K562 (cell line): Measurements from ENCODE around the gene MICAL2. TPM values are rescaled to one million over a fixed set of nuclear protein-coding genes. Genes with fewer than 3 reads are reported as not detected.

Source experiments
- ARID1B ChIP-seq: fragments of 450-650 bp; IDR thresholded peaks from 2 replicates; pipeline ENCODE4 v1.6.1; 2016; ENCODE audit warnings: antibody characterized with exemption, mild to moderate bottlenecking, inconsistent platforms
- ATF1 ChIP-seq, 2 experiments: fragments of 450-650 bp in 1 of 2; IDR thresholded peaks; 2 replicates each; pipeline ENCODE4 v1.6.1; 2016; ENCODE audit warnings: missing compliant biosample characterization in 1 of 2, missing genetic modification characterization in 1 of 2
- CAMTA2 ChIP-seq: fragments of 250-450 bp; sonication (Bioruptor Pico); conservative IDR thresholded peaks from 2 replicates; pipeline ENCODE4 v1.5.1; 2022
- CBFA2T2 ChIP-seq: fragments of 450-650 bp; conservative IDR thresholded peaks from 2 replicates; pipeline ENCODE4 v1.6.1; 2017; ENCODE audit warnings: mild to moderate bottlenecking
- CC2D1A ChIP-seq: fragments of 450-650 bp; IDR thresholded peaks from 2 replicates; pipeline ENCODE4 v1.6.1; 2017; ENCODE audit warnings: mild to moderate bottlenecking
- FOXK2 ChIP-seq, 2 experiments: fragments of 450-650 bp; IDR thresholded peaks in 1 of 2; conservative IDR thresholded peaks in 1 of 2; 2 replicates each; pipeline ENCODE4 v1.6.1; 2016; ENCODE audit warnings: low read depth in 2 of 2, mild to moderate bottlenecking in 1 of 2
- GABPA ChIP-seq: fragments of 200-800 bp; sonication (Bioruptor generic); conservative IDR thresholded peaks from 2 replicates; pipeline ENCODE4 v1.6.1; 2016; ENCODE audit warnings: low read depth, missing genetic modification characterization, missing compliant biosample characterization
- HDAC6 ChIP-seq: IDR thresholded peaks from 2 replicates; pipeline ENCODE4 v1.6.1; 2012; ENCODE audit warnings: low read depth, mild to moderate bottlenecking, control low read depth, inconsistent platforms, low read length, moderate library complexity
- HSF4 ChIP-seq: fragments of 250-450 bp; sonication (Bioruptor Pico); IDR thresholded peaks from 2 replicates; pipeline ENCODE4 v2.1.2; 2022; ENCODE audit warnings: mild to moderate bottlenecking, moderate library complexity, borderline replicate concordance
- ILF3 ChIP-seq: fragments of 450-650 bp; IDR thresholded peaks from 2 replicates; pipeline ENCODE4 v1.6.1; 2018; ENCODE audit warnings: antibody characterized with exemption, mild to moderate bottlenecking, moderate library complexity, borderline replicate concordance
- LEF1 ChIP-seq: fragments of 450-650 bp; IDR thresholded peaks from 2 replicates; pipeline ENCODE4 v1.6.1; 2016; ENCODE audit warnings: mild to moderate bottlenecking
- MED1 ChIP-seq: sonication (generic); formaldehyde crosslinking; IDR thresholded peaks from 2 replicates; pipeline ENCODE4 v1.8.1; 2023; ENCODE audit warnings: missing genetic modification reagents, borderline replicate concordance
- MIER1 ChIP-seq: fragments of 450-650 bp; IDR thresholded peaks from 2 replicates; pipeline ENCODE4 v1.6.1; 2016; ENCODE audit warnings: antibody characterized with exemption, mild to moderate bottlenecking, low read depth
- NR1H2 ChIP-seq: sonication (generic); formaldehyde crosslinking; IDR thresholded peaks from 2 replicates; pipeline ENCODE4 v1.4.0; 2020; ENCODE audit warnings: mild to moderate bottlenecking, missing genetic modification reagents
- SAFB2 ChIP-seq: fragments of 200-400 bp; formaldehyde crosslinking; IDR thresholded peaks from 2 replicates; pipeline ENCODE4 v1.6.1; 2018; ENCODE audit warnings: borderline replicate concordance, low read length, low read depth, moderate library complexity; ENCODE audit not compliant: severe bottlenecking
- SMARCC2 ChIP-seq: fragments of 450-650 bp; IDR thresholded peaks from 2 replicates; pipeline ENCODE4 v1.6.1; 2017; ENCODE audit warnings: antibody characterized with exemption, moderate library complexity, mild to moderate bottlenecking, low read depth
- SNAPC5 ChIP-seq: fragments of 250-450 bp; sonication (Bioruptor Pico); IDR thresholded peaks from 2 replicates; pipeline ENCODE4 v1.8.0; 2021; ENCODE audit warnings: moderate library complexity, mild to moderate bottlenecking, inconsistent platforms
- TCF3 ChIP-seq: sonication (generic); formaldehyde crosslinking; IDR thresholded peaks from 2 replicates; pipeline ENCODE4 v1.4.0; 2020; ENCODE audit warnings: mild to moderate bottlenecking, missing genetic modification reagents
- WHSC1 ChIP-seq: IDR thresholded peaks from one replicate; pipeline ENCODE4 v1.6.1; 2012; ENCODE audit warnings: low read length, control low read depth, inconsistent platforms
- ZNF23 ChIP-seq: fragments of 250-450 bp; sonication (Bioruptor Pico); IDR thresholded peaks from 2 replicates; pipeline ENCODE4 v1.4.0; 2020; ENCODE audit warnings: mild to moderate bottlenecking
- ZNF232 ChIP-seq: sonication (generic); formaldehyde crosslinking; IDR thresholded peaks from 2 replicates; pipeline ENCODE4 v1.8.0; 2022; ENCODE audit warnings: mild to moderate bottlenecking, missing genetic modification reagents
- ZNF316 ChIP-seq: fragments of 450-650 bp; IDR thresholded peaks from 2 replicates; pipeline ENCODE4 v1.6.1; 2016
- ZNF785 ChIP-seq: fragments of 250-450 bp; sonication (Bioruptor Pico); IDR thresholded peaks from 2 replicates; pipeline ENCODE4 v1.4.0; 2020; ENCODE audit warnings: mild to moderate bottlenecking
- polyA plus RNA-seq, 8 experiments: library from polyadenylated mRNA; depleted of rRNA in 4 of 8; stranded (reverse) in 5 of 8; unstranded in 3 of 8; fragments of >200 nt; fragmentation: Nextera tagmentation in 2 of 8; fragmentation: Illumina TruSeq in 1 of 8; extraction: Ambion mirVana in 2 of 8; extraction: Trizol in 1 of 8; gene quantifications; 2 replicates each; pipeline versions ENCODE4 v1.2.1 to v1.2.3, GENCODE V29; 2011 to 2014; ENCODE audit warnings: inconsistent platforms in 1 of 8, missing spikeins in 1 of 8
- total RNA-seq, 7 experiments: library from RNA; depleted of rRNA in 6 of 7; stranded (reverse); fragments of >200 nt in 6 of 7; fragmentation: Illumina TruSeq in 2 of 7; extraction: Trizol in 2 of 7; gene quantifications; 2 replicates each; pipeline versions ENCODE4 v1.2.1 to v1.2.3, GENCODE V29; 2011 to 2021; ENCODE audit warnings: low replicate concordance in 1 of 7
- TF ChIP-seq, protein P1 (sequence below): sonication (generic); formaldehyde crosslinking; IDR thresholded peaks from 2 replicates; pipeline ENCODE4 v1.8.0; 2022; ENCODE audit warnings: missing genetic modification reagents, mild to moderate bottlenecking, borderline replicate concordance
- TF ChIP-seq, protein P2 (sequence below): fragments of 450-650 bp; IDR thresholded peaks from 2 replicates; pipeline ENCODE4 v1.7.0; 2016; ENCODE audit warnings: borderline replicate concordance
- TF ChIP-seq, protein P3 (sequence below): fragments of 450-650 bp; IDR thresholded peaks from 2 replicates; pipeline ENCODE4 v1.6.1; 2017; ENCODE audit warnings: mild to moderate bottlenecking, moderate library complexity

MICAL2 gene
- total and polyA plus RNA-seq, 9 of the 15 experiments (the other 6 are each of a cell fraction or from before 2014, with no cell fraction given) = 4.7 to 64.2 (median 33.6) TPM

GRCh38 chr11:12274558-12275197 is 164.3 kb downstream of the MICAL2 start (continued):
- TF ChIP-seq, protein P1, sequence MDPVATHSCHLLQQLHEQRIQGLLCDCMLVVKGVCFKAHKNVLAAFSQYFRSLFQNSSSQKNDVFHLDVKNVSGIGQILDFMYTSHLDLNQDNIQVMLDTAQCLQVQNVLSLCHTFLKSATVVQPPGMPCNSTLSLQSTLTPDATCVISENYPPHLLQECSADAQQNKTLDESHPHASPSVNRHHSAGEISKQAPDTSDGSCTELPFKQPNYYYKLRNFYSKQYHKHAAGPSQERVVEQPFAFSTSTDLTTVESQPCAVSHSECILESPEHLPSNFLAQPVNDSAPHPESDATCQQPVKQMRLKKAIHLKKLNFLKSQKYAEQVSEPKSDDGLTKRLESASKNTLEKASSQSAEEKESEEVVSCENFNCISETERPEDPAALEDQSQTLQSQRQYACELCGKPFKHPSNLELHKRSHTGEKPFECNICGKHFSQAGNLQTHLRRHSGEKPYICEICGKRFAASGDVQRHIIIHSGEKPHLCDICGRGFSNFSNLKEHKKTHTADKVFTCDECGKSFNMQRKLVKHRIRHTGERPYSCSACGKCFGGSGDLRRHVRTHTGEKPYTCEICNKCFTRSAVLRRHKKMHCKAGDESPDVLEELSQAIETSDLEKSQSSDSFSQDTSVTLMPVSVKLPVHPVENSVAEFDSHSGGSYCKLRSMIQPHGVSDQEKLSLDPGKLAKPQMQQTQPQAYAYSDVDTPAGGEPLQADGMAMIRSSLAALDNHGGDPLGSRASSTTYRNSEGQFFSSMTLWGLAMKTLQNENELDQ = no peak
- no peak for TF ChIP-seq SAFB2
- no peak for TF ChIP-seq CC2D1A
- no peak for TF ChIP-seq MED1
- no peak for TF ChIP-seq GABPA
- TF ChIP-seq WHSC1 = no peak
- TF ChIP-seq SMARCC2 = peak; percentile 62; the same call in 1 of the 2 replicates
- peak; percentile 90 for TF ChIP-seq ARID1B
- no peak for TF ChIP-seq CAMTA2 (CRISPR knock-in tag)
- no peak for TF ChIP-seq ZNF23
- no peak for TF ChIP-seq ILF3
- TF ChIP-seq HDAC6 = no peak
- TF ChIP-seq, protein P2, sequence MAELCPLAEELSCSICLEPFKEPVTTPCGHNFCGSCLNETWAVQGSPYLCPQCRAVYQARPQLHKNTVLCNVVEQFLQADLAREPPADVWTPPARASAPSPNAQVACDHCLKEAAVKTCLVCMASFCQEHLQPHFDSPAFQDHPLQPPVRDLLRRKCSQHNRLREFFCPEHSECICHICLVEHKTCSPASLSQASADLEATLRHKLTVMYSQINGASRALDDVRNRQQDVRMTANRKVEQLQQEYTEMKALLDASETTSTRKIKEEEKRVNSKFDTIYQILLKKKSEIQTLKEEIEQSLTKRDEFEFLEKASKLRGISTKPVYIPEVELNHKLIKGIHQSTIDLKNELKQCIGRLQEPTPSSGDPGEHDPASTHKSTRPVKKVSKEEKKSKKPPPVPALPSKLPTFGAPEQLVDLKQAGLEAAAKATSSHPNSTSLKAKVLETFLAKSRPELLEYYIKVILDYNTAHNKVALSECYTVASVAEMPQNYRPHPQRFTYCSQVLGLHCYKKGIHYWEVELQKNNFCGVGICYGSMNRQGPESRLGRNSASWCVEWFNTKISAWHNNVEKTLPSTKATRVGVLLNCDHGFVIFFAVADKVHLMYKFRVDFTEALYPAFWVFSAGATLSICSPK = no peak
- no peak for TF ChIP-seq ZNF232 (CRISPR knock-in tag)
- TF ChIP-seq ATF1 (CRISPR knock-in tag; IDR thresholded peaks at IDR 0.05) = no peak
- TF ChIP-seq ATF1 (tag; IDR thresholded peaks at IDR 0.05) = 0 out of 2 replicates have a peak, but pooled peaks have one; percentile 22
- no peak for TF ChIP-seq SNAPC5 (CRISPR knock-in tag)
- TF ChIP-seq FOXK2 (conservative IDR thresholded peaks at IDR 0.05 in 1 of 2, IDR thresholded peaks at IDR 0.05 in 1 of 2; ENCODE audit: low read depth in 2 of 2) = peak; percentile 29 to 31; a peak in 1 of 4 replicates
- no peak for TF ChIP-seq MIER1
- TF ChIP-seq NR1H2 (CRISPR knock-in tag) = no peak
- TF ChIP-seq ZNF785 (CRISPR knock-in tag) = no peak
- peak; percentile 82 for TF ChIP-seq ZNF316
- peak; percentile 81 for TF ChIP-seq TCF3 (CRISPR knock-in tag)
- TF ChIP-seq CBFA2T2 = peak; percentile 79
- TF ChIP-seq HSF4 (CRISPR knock-in tag) = no peak
- peak; percentile 91 for TF ChIP-seq LEF1
- TF ChIP-seq, protein P3, sequence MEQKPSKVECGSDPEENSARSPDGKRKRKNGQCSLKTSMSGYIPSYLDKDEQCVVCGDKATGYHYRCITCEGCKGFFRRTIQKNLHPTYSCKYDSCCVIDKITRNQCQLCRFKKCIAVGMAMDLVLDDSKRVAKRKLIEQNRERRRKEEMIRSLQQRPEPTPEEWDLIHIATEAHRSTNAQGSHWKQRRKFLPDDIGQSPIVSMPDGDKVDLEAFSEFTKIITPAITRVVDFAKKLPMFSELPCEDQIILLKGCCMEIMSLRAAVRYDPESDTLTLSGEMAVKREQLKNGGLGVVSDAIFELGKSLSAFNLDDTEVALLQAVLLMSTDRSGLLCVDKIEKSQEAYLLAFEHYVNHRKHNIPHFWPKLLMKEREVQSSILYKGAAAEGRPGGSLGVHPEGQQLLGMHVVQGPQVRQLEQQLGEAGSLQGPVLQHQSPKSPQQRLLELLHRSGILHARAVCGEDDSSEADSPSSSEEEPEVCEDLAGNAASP = no peak
